ENCODE measurements around the gene INSR. TPM values are rescaled to one million over a fixed set of nuclear protein-coding genes. Genes with fewer than 3 reads are reported as not detected.

Gene INSR
- total and polyA plus RNA-seq, 10 of the 15 experiments (the other 5 are each of a cell fraction or from before 2014, with no cell fraction given), result 4.2 to 34.9 (median 13.6) TPM

DNA sequence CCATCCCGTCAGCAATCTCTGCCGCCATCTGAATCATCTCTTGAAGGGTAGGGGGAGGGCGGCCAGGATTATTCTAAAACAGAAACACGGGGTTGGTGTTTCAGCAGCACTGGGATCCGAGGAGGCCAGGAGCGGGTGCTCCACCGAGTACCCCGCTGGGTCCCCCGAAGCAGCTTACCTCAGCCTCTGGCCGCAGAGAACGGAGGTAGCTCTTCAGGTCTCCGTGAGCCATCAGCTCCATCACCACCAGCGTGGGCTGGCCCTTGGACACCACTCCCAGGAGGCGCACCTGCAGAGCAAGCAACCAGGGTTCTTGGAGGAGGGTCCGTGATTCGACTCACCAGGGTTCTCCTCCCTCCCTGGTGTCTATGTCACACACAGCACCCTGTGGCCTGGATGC lies 171.5 kb downstream of the INSR start (continued):
- TF ChIP-seq GABPA (IDR thresholded peaks at IDR 0.05; ENCODE audit: low read depth) (no peak), POLR2AphosphoS5 (IDR thresholded peaks at IDR 0.05; ENCODE audit: low read length) (no peak), SUZ12 (IDR thresholded peaks at IDR 0.05; ENCODE audit: unreplicated experiment) (no peak), ZNF384 (IDR thresholded peaks at IDR 0.05; ENCODE audit: borderline replicate concordance, low read depth, low read length) (no peak)
- TF ChIP-seq, protein P1, sequence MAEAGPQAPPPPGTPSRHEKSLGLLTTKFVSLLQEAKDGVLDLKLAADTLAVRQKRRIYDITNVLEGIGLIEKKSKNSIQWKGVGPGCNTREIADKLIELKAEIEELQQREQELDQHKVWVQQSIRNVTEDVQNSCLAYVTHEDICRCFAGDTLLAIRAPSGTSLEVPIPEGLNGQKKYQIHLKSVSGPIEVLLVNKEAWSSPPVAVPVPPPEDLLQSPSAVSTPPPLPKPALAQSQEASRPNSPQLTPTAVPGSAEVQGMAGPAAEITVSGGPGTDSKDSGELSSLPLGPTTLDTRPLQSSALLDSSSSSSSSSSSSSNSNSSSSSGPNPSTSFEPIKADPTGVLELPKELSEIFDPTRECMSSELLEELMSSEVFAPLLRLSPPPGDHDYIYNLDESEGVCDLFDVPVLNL (IDR thresholded peaks at IDR 0.05; ENCODE audit: low read depth, low read length), result no peak

- no TSS peak for BruUV-seq (replicated peaks)
- H3K4me3 ChIP-seq, result no peak overlapping the region
- ChIA-PET SMC1A (ENCODE audit: uncharacterized antibody, unreplicated experiment) (no interaction called here), POLR2A (no interaction called here), CTCF (no interaction called here), RAD21 (ENCODE audit: unreplicated experiment) (no interaction called here)
- 95% methylated on average over 10 of the region's 10 CpGs for WGBS (ENCODE audit: insufficient coverage, insufficient replicate concordance, low lambda C conversion rate, missing lambda C conversion rate)
- no peaks in the 10 kb centered on the region for H3K27me3 ChIP-seq (replicated peaks in 1 of 2; ENCODE audit: control insufficient read depth in 2 of 2, insufficient read depth in 2 of 2, low read length in 1 of 2)
- H3K79me2 ChIP-seq (ENCODE audit: control insufficient read depth, insufficient read depth, low read length), result no peaks in the 10 kb centered on the region
- in situ Hi-C loops (cut with MboI), result no loop called here
- DNase-seq (ENCODE audit: low read depth, low spot score) (no peak), FAIRE-seq (no peak), ATAC-seq (no peak)
- H3K36me3 ChIP-seq (ENCODE audit: control insufficient read depth in 2 of 2, insufficient read depth in 2 of 2, low read length in 1 of 2), result peaks cover 17 to 27% of the 10 kb centered on the region in 2 experiments
- H3K4me2 ChIP-seq (ENCODE audit: control insufficient read depth, insufficient read depth), result no peak overlapping the region
- H2AFZ ChIP-seq (ENCODE audit: control insufficient read depth, low read depth, low read length), result no peak overlapping the region
- no peak overlapping the region for H3K9ac ChIP-seq (ENCODE audit: control insufficient read depth, insufficient read depth, low read length)
- H3K27ac ChIP-seq (ENCODE audit: control insufficient read depth, insufficient read depth), result no peak overlapping the region
- no peaks in the 10 kb centered on the region for H4K20me1 ChIP-seq (ENCODE audit: control insufficient read depth, insufficient read depth)
- intact Hi-C loops (cut with micrococcal nuclease; ENCODE audit: unreplicated experiment), result no loop called here
- no peaks in the 10 kb centered on the region for H3K9me3 ChIP-seq (replicated peaks; ENCODE audit: control insufficient read depth, insufficient read depth, low read length)
- TF ChIP-seq PAX5 (IDR thresholded peaks at IDR 0.05; ENCODE audit: borderline replicate concordance, low read depth, low read length), result no peak
- no peaks in the 10 kb centered on the region for H3K4me1 ChIP-seq (ENCODE audit: control insufficient read depth, insufficient read depth, low read length)
Observed at GRCh38 chr19:7120499-7120898, 173.7 kb downstream of the INSR start.

All from GM12878 (cell line).